Liver (tissue), 9 donors: ENCODE data around the gene VWF. TPM values are rescaled to one million over a fixed set of nuclear protein-coding genes. Genes with fewer than 3 reads are reported as not detected.

Experiments used
- DNase-seq: peaks from one replicate; pipeline ENCODE4 v3.0.0-alpha.2; 2017; ENCODE audit warnings: low spot score
- H3K27ac ChIP-seq, 2 donors: one replicate each; pipeline ENCODE4 v1.7.0; 2013; ENCODE audit warnings: inconsistent platforms in 2 of 2, low read length in 2 of 2, control low read depth in 1 of 2, low read depth in 1 of 2, mild to moderate bottlenecking in 1 of 2
- H3K27me3 ChIP-seq, 4 donors: one replicate each; pipeline versions ENCODE4 v1.6.1 to v1.7.0; 2013; ENCODE audit warnings: low read length in 3 of 4, inconsistent platforms in 1 of 4, mild to moderate bottlenecking in 1 of 4, moderate library complexity in 1 of 4; ENCODE audit not compliant: control insufficient read depth in 4 of 4, insufficient read depth in 4 of 4
- H3K36me3 ChIP-seq, 4 donors: one replicate each; pipeline versions ENCODE4 v1.6.1 to v1.7.0; 2013; ENCODE audit warnings: low read length in 3 of 4, mild to moderate bottlenecking in 3 of 4, low read depth in 1 of 4, moderate library complexity in 1 of 4; ENCODE audit not compliant: control insufficient read depth in 4 of 4, insufficient read depth in 3 of 4
- H3K4me1 ChIP-seq, 4 donors: one replicate each; pipeline versions ENCODE4 v1.6.1 to v1.7.0; 2013; ENCODE audit warnings: low read length in 3 of 4, mild to moderate bottlenecking in 3 of 4, moderate library complexity in 1 of 4; ENCODE audit not compliant: control insufficient read depth in 4 of 4, insufficient read depth in 4 of 4
- H3K4me3 ChIP-seq, 3 donors: one replicate each; pipeline versions ENCODE4 v1.6.1 to v1.7.0; 2013; ENCODE audit warnings: low read length in 3 of 3, control low read depth in 1 of 3, low read depth in 1 of 3, mild to moderate bottlenecking in 1 of 3
- H3K9ac ChIP-seq, 2 donors: one replicate each; pipeline ENCODE4 v1.7.0; 2013; ENCODE audit warnings: low read length in 2 of 2, mild to moderate bottlenecking in 2 of 2, moderate library complexity in 2 of 2, control low read depth in 1 of 2, low read depth in 1 of 2
- H3K9me3 ChIP-seq, 4 donors: one replicate each; pipeline versions ENCODE4 v1.6.1 to v1.7.0; 2013; ENCODE audit warnings: low read length in 3 of 4; ENCODE audit not compliant: control insufficient read depth in 4 of 4
- ATF3 ChIP-seq: IDR thresholded peaks from 2 replicates; pipeline ENCODE4 v1.6.1; 2016; ENCODE audit warnings: antibody characterized with exemption
- EGR1 ChIP-seq, 2 donors: IDR thresholded peaks; 2 replicates each; pipeline ENCODE4 v1.6.1; 2016 to 2018; ENCODE audit warnings: antibody characterized with exemption in 2 of 2, low read depth in 2 of 2
- FOXA1 ChIP-seq: IDR thresholded peaks from 2 replicates; pipeline ENCODE4 v1.6.1; 2016; ENCODE audit warnings: antibody characterized with exemption
- FOXA2 ChIP-seq: IDR thresholded peaks from 2 replicates; pipeline ENCODE4 v1.6.1; 2016; ENCODE audit warnings: antibody characterized with exemption
- GABPA ChIP-seq, 2 donors: IDR thresholded peaks in 1 of 2; conservative IDR thresholded peaks in 1 of 2; 2 replicates each; pipeline ENCODE4 v1.6.1; 2016; ENCODE audit warnings: antibody characterized with exemption in 2 of 2, mild to moderate bottlenecking in 1 of 2, moderate library complexity in 1 of 2
- HNF4A ChIP-seq, 2 donors: conservative IDR thresholded peaks; 2 replicates each; pipeline ENCODE4 v1.6.1; 2016; ENCODE audit warnings: antibody characterized with exemption in 2 of 2, mild to moderate bottlenecking in 2 of 2
- HNF4G ChIP-seq: IDR thresholded peaks from 2 replicates; pipeline ENCODE4 v1.6.1; 2016; ENCODE audit warnings: antibody characterized with exemption
- JUND ChIP-seq, 2 donors: IDR thresholded peaks; 2 replicates each; pipeline ENCODE4 v1.6.1; 2016; ENCODE audit warnings: antibody characterized with exemption in 2 of 2
- MAX ChIP-seq: IDR thresholded peaks from 2 replicates; pipeline ENCODE4 v1.6.1; 2016; ENCODE audit warnings: antibody characterized with exemption
- RAD21 ChIP-seq, 2 donors: IDR thresholded peaks; 2 replicates each; pipeline ENCODE4 v1.6.1; 2016; ENCODE audit warnings: antibody characterized with exemption in 2 of 2, mild to moderate bottlenecking in 2 of 2
- REST ChIP-seq: IDR thresholded peaks from 2 replicates; pipeline ENCODE4 v1.6.1; 2016; ENCODE audit warnings: antibody characterized with exemption, mild to moderate bottlenecking
- SP1 ChIP-seq: IDR thresholded peaks from 2 replicates; pipeline ENCODE4 v1.6.1; 2018; ENCODE audit warnings: antibody characterized with exemption, mild to moderate bottlenecking
- ZBTB33 ChIP-seq: IDR thresholded peaks from 2 replicates; pipeline ENCODE4 v1.6.1; 2016; ENCODE audit warnings: antibody characterized with exemption
- WGBS: extraction: QIAGEN DNeasy Blood & Tissue Kit; methylation state at CpG from one replicate; pipeline ENCODE4 v1.1.7; 2013; 5-methylcytosine and 5-hydroxymethylcytosine counted together
- polyA plus RNA-seq, 2 donors: library from polyadenylated mRNA; stranded (reverse) in 1 of 2; unstranded in 1 of 2; fragments of 200-250 nt in 1 of 2; fragments of >200 nt in 1 of 2; fragmentation: Nextera tagmentation in 1 of 2; extraction: Ambion mirVana in 1 of 2; gene quantifications; one replicate each; pipeline versions ENCODE4 v1.2.1 to v1.2.3, GENCODE V29; 2013 to 2015
- total RNA-seq, 2 donors: library from RNA; depleted of rRNA; stranded (reverse); fragments of >200 nt; gene quantifications; one replicate each; pipeline ENCODE4 v1.2.3, GENCODE V29; 2014
- donor health status: healthy.
- donor health status: healthy.
- donor health status: healthy.
- donor health status: healthy.
- donor health status: healthy.

The VWF gene
- total and polyA plus RNA-seq, 4 donors = 2.1 to 10.8 (median 4.0) TPM

GRCh38 chr12:6114476-6114870 lies 10.0 kb downstream of the VWF start:
- Histone ChIP-seq H3K9ac (no peak overlapping the region), H3K4me3 (no peak overlapping the region), H3K27me3 (no peaks in the 10 kb centered on the region), H3K4me1 (no peaks in the 10 kb centered on the region), H3K27ac (no peak overlapping the region), H3K36me3 (peaks cover 0 to 1% (median 0%) of the 10 kb centered on the region in 4 donors), H3K9me3 (no peaks in the 10 kb centered on the region)
- WGBS = 95% methylated on average over 6 of the region's 6 CpGs
- TF ChIP-seq HNF4G = no peak
- TF ChIP-seq ZBTB33 = no peak
- TF ChIP-seq FOXA2 = no peak
- TF ChIP-seq JUND (IDR thresholded peaks at IDR 0.05) = no peak
- no peak for TF ChIP-seq MAX
- TF ChIP-seq RAD21 (IDR thresholded peaks at IDR 0.05) = no peak
- TF ChIP-seq REST = no peak
- TF ChIP-seq EGR1 (IDR thresholded peaks at IDR 0.05; ENCODE audit: low read depth in 2 of 2) = no peak
- no peak for TF ChIP-seq HNF4A (conservative IDR thresholded peaks at IDR 0.05)
- no peak for DNase-seq

- H3K4me1 ChIP-seq = no peaks in the 10 kb centered on the region
- H3K4me3 ChIP-seq = no peak overlapping the region
- 88% methylated on average over 11 of the region's 11 CpGs for WGBS
- no peak for DNase-seq
- H3K9me3 ChIP-seq = no peaks in the 10 kb centered on the region
- no peak overlapping the region for H3K9ac ChIP-seq
- no peaks in the 10 kb centered on the region for H3K27me3 ChIP-seq
- TF ChIP-seq ATF3 = no peak
- H3K27ac ChIP-seq = no peak overlapping the region
- H3K36me3 ChIP-seq = peaks cover 0 to 1% (median 0%) of the 10 kb centered on the region in 4 donors
Observed at GRCh38 chr12:6113691-6114475, 10.6 kb downstream of the VWF start.

GRCh38 chr12:6112004-6112403 lies 12.5 kb downstream of the VWF start:
- H3K27me3 ChIP-seq = no peaks in the 10 kb centered on the region
- no peak overlapping the region for H3K9ac ChIP-seq
- H3K4me1 ChIP-seq = no peaks in the 10 kb centered on the region
- WGBS = 81% methylated on average over 5 of the region's 5 CpGs
- no peak overlapping the region for H3K27ac ChIP-seq
- H3K9me3 ChIP-seq = no peaks in the 10 kb centered on the region
- H3K4me3 ChIP-seq = no peak overlapping the region
- no peaks in the 10 kb centered on the region for H3K36me3 ChIP-seq
- DNase-seq = no peak
- TF ChIP-seq FOXA2 = no peak
- no peak for TF ChIP-seq EGR1 (IDR thresholded peaks at IDR 0.05; ENCODE audit: low read depth in 2 of 2)
- no peak for TF ChIP-seq SP1
- TF ChIP-seq FOXA1 = no peak
- TF ChIP-seq JUND (IDR thresholded peaks at IDR 0.05) = no peak
- TF ChIP-seq REST = no peak
- no peak for TF ChIP-seq HNF4A (conservative IDR thresholded peaks at IDR 0.05)
- no peak for TF ChIP-seq ZBTB33
- no peak for TF ChIP-seq GABPA (IDR thresholded peaks at IDR 0.05 in 1 of 2, conservative IDR thresholded peaks at IDR 0.05 in 1 of 2)
